ENCODE results near the gene SIMC1. TPM values are rescaled to one million over a fixed set of nuclear protein-coding genes. Genes with fewer than 3 reads are reported as not detected.
"Not testable (repeated sequence)": the region's sequence is repeated elsewhere in the genome, so short reads cannot be mapped to it uniquely, and the experiment has no call there.

Gene SIMC1
- total RNA-seq, 2 experiments from 2014 or later: 31.6 to 33.2 TPM

DNA sequence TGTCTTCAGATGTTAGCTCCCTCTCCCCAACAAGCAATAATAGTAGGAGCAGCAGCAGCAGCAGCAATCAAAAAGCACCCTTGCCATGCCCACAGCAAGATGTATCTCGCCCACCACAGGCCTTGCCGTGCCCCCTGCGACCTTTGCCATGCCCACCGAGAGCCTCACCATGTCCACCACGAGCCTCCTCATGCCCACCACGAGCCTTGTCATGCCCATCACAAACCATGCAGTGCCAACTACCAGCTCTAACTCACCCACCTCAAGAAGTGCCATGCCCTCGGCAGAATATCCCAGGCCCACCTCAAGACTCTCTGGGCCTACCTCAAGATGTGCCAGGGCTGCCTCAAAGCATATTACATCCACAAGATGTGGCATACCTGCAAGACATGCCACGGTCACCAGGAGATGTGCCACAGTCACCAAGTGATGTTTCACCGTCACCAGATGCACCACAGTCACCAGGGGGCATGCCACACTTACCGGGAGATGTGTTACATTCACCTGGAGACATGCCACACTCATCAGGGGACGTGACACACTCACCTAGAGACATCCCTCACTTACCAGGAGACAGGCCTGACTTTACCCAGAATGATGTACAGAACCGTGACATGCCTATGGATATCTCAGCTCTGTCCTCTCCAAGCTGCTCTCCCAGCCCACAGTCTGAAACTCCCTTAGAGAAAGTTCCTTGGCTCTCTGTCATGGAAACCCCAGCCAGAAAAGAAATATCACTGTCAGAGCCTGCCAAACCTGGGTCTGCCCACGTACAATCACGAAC is 52.0 kb downstream of the SIMC1 start:
- H3K4me3 Mint-ChIP-seq; H3K27me3 Mint-ChIP-seq; ATAC-seq (ENCODE audit: low read depth); H3K9me3 Mint-ChIP-seq; POLR2A ChIA-PET; DNase-seq; H3K4me1 Mint-ChIP-seq; H3K27ac Mint-ChIP-seq: not testable (repeated sequence)
- peaks cover 10% of the 10 kb centered on the region for H3K36me3 Mint-ChIP-seq

DNA sequence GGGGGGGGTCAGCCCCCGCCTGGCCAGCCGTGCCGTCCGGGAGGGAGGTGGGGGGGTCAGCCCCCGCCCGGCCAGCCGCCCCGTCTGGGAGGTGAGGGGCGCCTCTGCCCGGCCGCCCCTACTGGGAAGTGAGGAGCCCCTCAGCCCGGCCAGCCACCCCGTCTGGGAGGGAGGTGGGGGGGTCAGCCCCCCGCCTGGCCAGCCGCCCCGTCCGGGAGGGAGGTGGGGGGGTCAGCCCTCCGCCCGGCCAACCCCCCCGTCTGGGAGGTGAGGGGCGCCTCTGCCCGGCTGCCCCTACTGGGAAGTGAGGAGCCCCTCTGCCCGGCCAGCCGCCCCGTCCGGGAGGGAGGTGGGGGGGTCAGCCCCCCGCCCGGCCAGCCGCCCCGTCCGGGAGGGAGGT is 67.1 kb downstream of the SIMC1 start:
- H3K27me3 Mint-ChIP-seq; ATAC-seq (ENCODE audit: low read depth); H3K4me1 Mint-ChIP-seq; H3K9me3 Mint-ChIP-seq; H3K4me3 Mint-ChIP-seq; POLR2A ChIA-PET; DNase-seq; H3K27ac Mint-ChIP-seq: not testable (repeated sequence)
- H3K36me3 Mint-ChIP-seq: peaks cover 45% of the 10 kb centered on the region

DNA sequence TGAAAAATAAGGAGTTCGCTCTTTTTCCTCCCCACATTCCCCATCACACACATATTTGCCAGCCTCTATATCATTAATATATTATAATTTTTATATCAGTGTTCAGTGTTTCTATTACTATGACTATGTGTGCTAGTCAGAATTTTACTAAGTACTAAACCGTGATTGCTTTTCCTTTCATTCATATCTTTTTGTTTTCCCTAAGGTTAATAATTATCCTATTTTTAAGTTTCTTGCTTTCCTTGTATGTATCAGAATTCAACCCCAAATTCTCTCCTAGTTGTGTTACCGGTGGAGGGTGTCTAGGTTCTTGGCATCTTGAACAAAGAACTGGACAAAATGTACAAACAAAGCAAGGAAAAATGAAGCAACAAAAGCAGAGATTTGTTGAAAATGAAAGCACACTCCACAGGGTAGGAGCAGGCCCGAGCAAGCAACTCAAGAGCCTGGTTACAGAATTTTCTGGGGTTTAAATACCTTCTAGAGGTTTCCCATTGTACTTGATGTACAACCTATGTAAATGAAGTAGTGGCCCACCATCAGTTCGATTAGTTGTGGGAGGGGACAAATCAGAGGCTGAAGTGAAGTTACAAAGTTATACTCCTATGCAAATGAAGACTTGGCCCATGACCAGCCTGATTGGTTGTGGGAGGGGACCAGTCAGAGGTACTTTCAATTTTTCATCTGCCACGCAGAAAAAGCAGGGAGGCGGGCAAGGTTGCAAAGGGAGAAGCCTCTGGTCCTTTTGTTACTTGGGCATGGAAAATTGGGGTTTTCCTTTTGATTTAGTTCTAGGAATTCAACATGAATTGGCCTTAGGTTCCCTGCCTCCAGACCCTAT is 79.5 kb downstream of the SIMC1 start:
- ATAC-seq (ENCODE audit: low read depth): no peak
- POLR2A ChIA-PET: no interaction called here

DNA sequence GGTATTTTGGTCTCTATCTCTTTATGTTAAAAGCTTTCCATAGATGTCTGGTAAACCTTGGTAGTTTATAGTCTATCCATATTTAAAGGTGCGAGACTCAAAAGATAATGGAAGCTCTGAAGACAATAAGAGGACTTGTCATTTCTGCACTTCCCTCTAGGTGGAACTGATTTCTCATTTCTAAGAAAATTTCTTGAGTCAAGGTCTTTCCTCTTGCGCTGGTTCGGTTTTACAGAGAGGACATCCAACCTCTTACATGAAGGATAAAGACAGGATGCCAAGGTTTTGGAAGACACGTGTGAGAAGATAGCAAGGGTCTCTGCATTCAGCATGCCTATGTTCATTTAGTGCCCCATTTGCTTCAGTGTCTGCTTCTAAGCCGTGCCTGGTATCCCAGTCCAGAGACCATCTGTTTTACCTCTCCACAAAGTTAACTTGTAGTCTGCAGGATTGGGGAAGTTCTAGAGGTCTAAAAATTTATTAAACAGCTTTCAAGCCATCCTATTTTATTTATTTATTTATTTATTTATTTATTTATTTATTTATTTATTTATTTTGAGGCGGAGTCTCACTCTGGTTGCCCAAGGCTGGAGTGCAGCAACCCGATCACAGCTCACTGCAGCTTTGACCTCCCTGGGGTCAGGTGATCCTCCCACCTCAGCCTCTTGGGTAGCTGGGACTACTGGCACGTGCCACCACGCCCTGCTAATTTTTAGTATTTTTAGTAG is 81.8 kb downstream of the SIMC1 start:
- H3K36me3 Mint-ChIP-seq: peaks cover 15% of the 10 kb centered on the region
- POLR2A ChIA-PET: interaction anchor here (0.7 kb wide), 1 partner anchor 10 kb away, joined by 3 read pairs; no protein-coding TSS in a partner anchor
- H3K9me3 Mint-ChIP-seq: no peaks in the 10 kb centered on the region
- no peaks in the 10 kb centered on the region for H3K27me3 Mint-ChIP-seq
- DNase-seq: no peak
- H3K27ac Mint-ChIP-seq: no peak overlapping the region
- H3K4me3 Mint-ChIP-seq: no peak overlapping the region
- peaks cover 2% of the 10 kb centered on the region for H3K4me1 Mint-ChIP-seq
- ATAC-seq (ENCODE audit: low read depth): no peak

More for the DNA sequence above, 79.5 kb downstream of the SIMC1 start:
- no peak for DNase-seq
- H3K9me3 Mint-ChIP-seq: no peaks in the 10 kb centered on the region
- H3K4me3 Mint-ChIP-seq: no peak overlapping the region
- H3K27me3 Mint-ChIP-seq: no peaks in the 10 kb centered on the region
- peaks cover 21% of the 10 kb centered on the region for H3K36me3 Mint-ChIP-seq
- H3K4me1 Mint-ChIP-seq: peaks cover 2% of the 10 kb centered on the region
- H3K27ac Mint-ChIP-seq: no peak overlapping the region

DNA sequence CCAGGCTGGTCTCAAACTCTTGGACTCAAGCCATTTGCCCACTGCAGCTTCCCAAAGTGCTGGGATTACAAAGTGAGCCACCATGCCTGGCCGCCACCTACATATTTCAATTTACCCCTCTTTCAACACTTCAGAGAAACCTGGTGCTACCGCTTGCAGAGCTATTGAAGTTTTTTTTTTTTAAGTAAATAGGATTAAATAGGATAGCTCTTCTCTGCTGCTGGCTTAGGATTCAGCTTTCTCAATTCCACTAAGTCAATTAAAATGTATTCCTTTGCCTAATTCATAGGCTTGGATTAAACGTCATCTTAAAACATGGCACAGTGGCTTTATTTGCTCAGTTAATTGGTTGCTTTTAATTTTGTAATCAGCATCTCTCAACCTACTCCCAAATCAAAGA is 82.4 kb downstream of the SIMC1 start:
- no peak overlapping the region for H3K27ac Mint-ChIP-seq
- H3K4me3 Mint-ChIP-seq: no peak overlapping the region
- no peaks in the 10 kb centered on the region for H3K27me3 Mint-ChIP-seq
- DNase-seq: no peak
- no peak for ATAC-seq (ENCODE audit: low read depth)
- no peaks in the 10 kb centered on the region for H3K9me3 Mint-ChIP-seq
- peaks cover 2% of the 10 kb centered on the region for H3K4me1 Mint-ChIP-seq
- POLR2A ChIA-PET: no interaction called here
- peaks cover 10% of the 10 kb centered on the region for H3K36me3 Mint-ChIP-seq

DNA sequence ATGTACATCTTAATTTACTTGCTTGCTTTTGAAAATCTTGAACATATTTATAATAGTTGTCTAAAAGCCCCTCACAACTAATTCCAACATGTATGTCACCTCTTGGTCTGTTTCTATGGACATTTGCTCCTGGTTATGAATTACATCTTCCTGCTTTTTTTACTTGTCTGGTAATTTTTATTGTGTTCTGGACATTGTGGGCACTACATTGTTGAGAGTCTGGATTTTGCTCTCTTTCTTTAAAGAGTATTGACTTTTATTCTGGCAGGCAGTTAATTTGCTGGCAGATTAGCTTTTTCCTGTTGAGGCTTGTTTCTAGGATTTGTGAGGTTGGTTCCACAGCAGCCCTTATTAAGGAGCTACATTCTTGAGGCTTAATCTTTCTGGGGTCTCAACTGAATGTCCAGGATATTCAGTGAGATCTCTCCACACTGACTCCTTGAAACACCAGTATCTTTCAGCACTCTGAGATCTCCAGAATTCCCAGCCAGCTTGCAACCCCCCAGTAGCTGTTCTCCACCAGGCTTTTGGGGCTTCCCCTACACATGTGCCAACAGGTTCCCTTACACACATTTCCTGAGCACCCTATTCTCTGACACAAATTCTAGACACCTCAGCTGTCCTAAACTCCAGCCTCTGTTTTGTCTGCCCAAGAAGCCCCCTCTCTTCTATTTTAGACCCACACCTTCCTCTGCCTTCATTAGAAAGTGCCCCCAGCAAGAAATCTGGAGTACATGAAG is 96.0 kb downstream of the SIMC1 start:
- no peak overlapping the region for H3K27ac Mint-ChIP-seq
- DNase-seq (no peak), ATAC-seq (ENCODE audit: low read depth) (no peak)
- H3K4me3 Mint-ChIP-seq: no peak overlapping the region
- peaks cover 1% of the 10 kb centered on the region for H3K4me1 Mint-ChIP-seq
- POLR2A ChIA-PET: no interaction called here
- H3K9me3 Mint-ChIP-seq: peaks cover 2% of the 10 kb centered on the region
- no peaks in the 10 kb centered on the region for H3K27me3 Mint-ChIP-seq
- peaks cover 23% of the 10 kb centered on the region for H3K36me3 Mint-ChIP-seq

DNA sequence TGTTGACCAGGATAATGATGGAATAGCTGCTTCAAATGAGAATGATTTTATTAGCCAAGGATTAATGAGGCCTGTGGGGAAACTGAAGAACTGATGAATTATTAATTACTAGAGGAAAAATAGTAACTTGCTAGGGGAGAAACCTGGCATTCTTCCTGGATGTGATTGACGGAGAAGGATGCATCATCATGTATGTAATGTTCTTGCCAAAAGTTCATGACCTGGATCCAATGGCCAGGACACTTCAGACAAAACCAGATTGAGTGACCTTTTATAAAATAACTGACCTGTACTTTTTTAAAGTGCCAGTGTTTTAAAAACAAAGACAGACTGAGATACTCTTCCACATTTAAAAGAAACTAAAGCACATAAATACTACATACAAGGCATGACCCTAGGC is 99.7 kb downstream of the SIMC1 start:
- DNase-seq: no peak
- Mint-ChIP-seq H3K9me3 (peaks cover 2% of the 10 kb centered on the region), H3K4me1 (peaks cover 1% of the 10 kb centered on the region), H3K4me3 (no peak overlapping the region), H3K27ac (no peak overlapping the region), H3K27me3 (no peaks in the 10 kb centered on the region), H3K36me3 (peaks cover 31% of the 10 kb centered on the region)
- POLR2A ChIA-PET: no interaction called here
- no peak for ATAC-seq (ENCODE audit: low read depth)

DNA sequence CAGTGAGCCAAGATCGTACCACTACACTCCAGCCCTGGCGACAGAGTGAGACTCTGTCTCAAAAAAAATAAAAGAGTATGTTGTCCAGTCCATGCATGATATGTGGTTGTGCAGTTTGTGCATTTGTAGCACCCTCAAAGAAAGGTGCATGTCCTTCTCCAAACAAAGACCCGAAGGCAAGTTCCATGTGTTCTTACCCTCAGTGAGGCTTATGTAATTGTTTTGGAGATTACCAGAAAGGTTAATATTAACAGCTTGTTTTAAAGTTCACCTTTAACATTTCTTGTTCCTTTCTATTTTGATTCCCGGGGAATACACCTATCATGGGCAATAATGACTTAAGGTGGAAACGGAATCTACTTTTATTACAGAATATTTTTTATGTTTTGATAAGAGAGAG is 101.1 kb downstream of the SIMC1 start:
- ATAC-seq (ENCODE audit: low read depth): no peak
- Mint-ChIP-seq H3K27ac (no peak overlapping the region), H3K36me3 (peaks cover 22% of the 10 kb centered on the region), H3K4me3 (no peak overlapping the region), H3K4me1 (no peaks in the 10 kb centered on the region), H3K9me3 (no peaks in the 10 kb centered on the region), H3K27me3 (no peaks in the 10 kb centered on the region)
- DNase-seq: no peak
- POLR2A ChIA-PET: no interaction called here

DNA sequence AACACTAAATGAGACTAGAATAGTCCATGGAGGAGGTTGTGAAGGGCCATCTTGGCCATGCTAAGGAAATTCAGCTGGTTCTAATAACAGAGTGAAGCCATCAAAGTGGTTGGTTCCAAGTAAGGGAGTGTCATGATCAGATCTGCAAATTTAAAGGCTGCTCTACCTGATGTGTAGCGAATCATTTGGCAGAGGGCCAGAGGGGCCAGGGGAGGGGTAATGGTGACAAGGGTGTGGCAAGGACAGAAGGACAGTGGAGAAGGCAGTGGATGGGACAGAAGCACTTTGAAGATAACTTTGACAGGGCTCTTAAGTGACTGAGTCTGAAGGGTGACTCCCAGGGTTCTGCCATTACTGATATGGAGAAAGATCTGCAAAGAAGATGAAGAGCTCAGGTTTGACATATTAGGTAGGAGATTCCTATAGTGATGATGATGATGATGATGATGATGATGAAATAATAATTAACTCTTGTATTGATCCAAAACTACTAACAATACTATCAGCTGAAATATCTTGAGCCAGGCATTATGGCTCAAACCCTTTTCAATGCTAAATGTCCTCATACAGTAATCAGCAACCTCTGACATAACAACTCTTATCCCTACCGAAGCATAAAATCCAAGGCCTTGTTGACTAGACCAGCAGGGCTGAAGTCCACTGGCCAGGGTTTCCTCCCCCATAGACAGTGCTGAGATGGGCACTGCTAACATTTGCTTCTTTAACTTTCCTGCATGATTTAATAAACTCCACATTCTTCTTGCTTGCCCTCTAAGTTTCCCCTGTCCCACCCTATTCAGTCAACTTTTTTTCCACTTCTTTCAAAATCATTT is 103.3 kb downstream of the SIMC1 start:
- H3K9me3 Mint-ChIP-seq: no peaks in the 10 kb centered on the region
- H3K36me3 Mint-ChIP-seq: peaks cover 15% of the 10 kb centered on the region
- POLR2A ChIA-PET: no interaction called here
- H3K4me1 Mint-ChIP-seq: no peaks in the 10 kb centered on the region
- ATAC-seq (ENCODE audit: low read depth) (no peak), DNase-seq (no peak)
- H3K4me3 Mint-ChIP-seq: no peak overlapping the region
- no peaks in the 10 kb centered on the region for H3K27me3 Mint-ChIP-seq
- H3K27ac Mint-ChIP-seq: no peak overlapping the region

DNA sequence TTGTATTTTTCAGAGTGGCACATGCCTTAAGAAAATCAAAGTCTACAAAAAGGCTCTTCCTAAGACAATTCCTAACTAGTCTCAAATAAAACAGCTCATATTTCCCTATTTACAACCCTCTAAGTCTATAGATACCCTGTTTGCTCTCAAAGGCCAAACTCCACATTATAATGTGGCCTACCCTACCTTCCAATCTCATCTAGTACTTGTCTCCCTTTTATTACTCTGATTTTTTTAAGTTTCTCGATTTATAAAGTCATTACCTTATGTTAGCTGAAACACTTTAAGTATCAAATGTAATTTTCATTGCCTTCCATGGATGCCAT is 103.9 kb downstream of the SIMC1 start:
- no peaks in the 10 kb centered on the region for H3K4me1 Mint-ChIP-seq
- H3K4me3 Mint-ChIP-seq: no peak overlapping the region
- H3K27me3 Mint-ChIP-seq: no peaks in the 10 kb centered on the region
- no peak overlapping the region for H3K27ac Mint-ChIP-seq
- H3K36me3 Mint-ChIP-seq: peaks cover 13% of the 10 kb centered on the region
- no peak for DNase-seq
- POLR2A ChIA-PET: no interaction called here
- no peak for ATAC-seq (ENCODE audit: low read depth)
- H3K9me3 Mint-ChIP-seq: no peaks in the 10 kb centered on the region

DNA sequence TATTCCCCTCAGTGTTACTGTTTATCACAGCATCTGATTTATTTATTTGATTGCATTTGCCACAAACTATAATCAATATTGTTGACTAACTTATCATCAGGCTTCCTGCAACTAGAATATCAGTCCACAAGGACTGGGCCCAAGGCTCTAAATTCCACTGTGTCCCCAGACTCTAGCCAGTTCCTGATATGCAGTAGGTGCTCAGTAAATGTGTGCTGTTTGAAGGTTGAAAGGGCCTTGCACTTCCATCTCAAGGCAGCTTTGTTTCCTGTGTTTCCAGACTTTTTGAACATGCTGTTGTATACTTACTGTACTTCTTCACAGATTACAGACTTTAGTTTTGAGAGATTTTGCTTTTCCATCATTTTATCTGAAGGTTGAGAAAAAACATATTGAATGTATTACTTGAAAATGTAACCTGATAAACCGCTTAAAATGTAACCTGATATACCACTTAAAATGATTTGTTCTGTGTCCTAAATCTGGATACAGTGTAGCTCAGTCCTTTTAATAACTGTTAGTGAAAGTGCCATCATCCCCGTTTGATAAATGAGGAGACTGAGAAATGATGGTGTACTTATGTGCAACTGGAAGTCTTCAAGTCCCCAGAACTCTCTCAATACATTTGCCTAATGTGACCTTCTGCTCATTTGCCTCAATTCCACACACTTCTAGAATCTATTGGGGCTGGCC is 104.7 kb downstream of the SIMC1 start:
- POLR2A ChIA-PET: no interaction called here
- ATAC-seq (ENCODE audit: low read depth): no peak
- no peak overlapping the region for H3K4me3 Mint-ChIP-seq
- H3K27ac Mint-ChIP-seq: no peak overlapping the region
- peaks cover 18% of the 10 kb centered on the region for H3K36me3 Mint-ChIP-seq
- no peaks in the 10 kb centered on the region for H3K27me3 Mint-ChIP-seq
- DNase-seq: no peak
- H3K4me1 Mint-ChIP-seq: no peaks in the 10 kb centered on the region
- no peaks in the 10 kb centered on the region for H3K9me3 Mint-ChIP-seq

DNA sequence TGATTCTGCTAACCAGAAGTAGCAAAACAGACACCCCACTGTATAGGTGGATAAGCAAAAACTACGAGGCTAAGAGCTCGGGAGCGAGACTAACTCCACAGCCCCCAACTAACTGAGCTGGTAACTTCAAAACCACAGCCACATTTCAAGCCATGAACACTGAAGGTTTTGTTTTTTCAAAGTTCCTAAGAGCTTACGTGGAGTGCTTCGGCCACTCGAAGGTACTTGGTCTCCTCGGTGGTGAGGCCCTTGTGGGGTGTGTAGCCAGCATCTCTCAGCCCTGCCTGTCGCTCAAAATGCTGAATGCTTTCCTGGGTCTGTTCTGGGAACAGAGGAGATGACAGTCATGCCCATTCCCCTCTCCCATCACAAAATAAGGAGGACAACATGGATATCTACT is 112.2 kb downstream of the SIMC1 start:
- Mint-ChIP-seq H3K27me3 (no peaks in the 10 kb centered on the region), H3K4me3 (no peak overlapping the region), H3K9me3 (no peaks in the 10 kb centered on the region), H3K27ac (no peak overlapping the region), H3K4me1 (peaks cover 5% of the 10 kb centered on the region), H3K36me3 (peaks cover 37% of the 10 kb centered on the region)
- no peak for ATAC-seq (ENCODE audit: low read depth)
- POLR2A ChIA-PET: no interaction called here
- no peak for DNase-seq

Data from activated naive CD8-positive, alpha-beta T cell treated with anti-CD3 and anti-CD28 coated beads, Interleukin-2, amount 10 ng/mL, durations not matched to agents 7 days and 5 days (primary cell).